Right ventricle myocardium superior (tissue), 1 donor: Measurements from ENCODE around the gene SNX25. TPM values are rescaled to one million over a fixed set of nuclear protein-coding genes. Genes with fewer than 3 reads are reported as not detected.
A peak's percentile ranks its signal among the peaks of the same experiment; 100 is the strongest.
"Not testable (repeated sequence)": the region's sequence is repeated elsewhere in the genome, so short reads cannot be mapped to it uniquely, and the experiment has no call there.

Experiments
- ATAC-seq: fragments of 200-7000 bp; cut with Tn5 transposase; one replicate; pipeline ENCODE4 v1.9.1; 2020; ENCODE audit warnings: mild to moderate bottlenecking; ENCODE audit not compliant: poor library complexity
- DNase-seq: peaks from one replicate; pipeline ENCODE4 v3.0.0-alpha.2; 2020
- intact Hi-C: fragments of 100-400 bp; cut with DNase I; formaldehyde crosslinking; loops from one replicate; pipeline ENCODE4 v1.11.2; 2022
- total RNA-seq: library from RNA; stranded (reverse); fragmentation: NEBNext Ultra II Directional; extraction: Animal tissue kit (Norgen Biotek cat#: 25700); gene quantifications from one replicate; pipeline ENCODE4 v1.2.1, GENCODE V29; 2021
- donor health status: DM: no; HTN: yes; CAD: no; lungs with severe emphysema.

Gene SNX25
- total RNA-seq, 1 donor from 2014 or later = 11.1 TPM

DNA sequence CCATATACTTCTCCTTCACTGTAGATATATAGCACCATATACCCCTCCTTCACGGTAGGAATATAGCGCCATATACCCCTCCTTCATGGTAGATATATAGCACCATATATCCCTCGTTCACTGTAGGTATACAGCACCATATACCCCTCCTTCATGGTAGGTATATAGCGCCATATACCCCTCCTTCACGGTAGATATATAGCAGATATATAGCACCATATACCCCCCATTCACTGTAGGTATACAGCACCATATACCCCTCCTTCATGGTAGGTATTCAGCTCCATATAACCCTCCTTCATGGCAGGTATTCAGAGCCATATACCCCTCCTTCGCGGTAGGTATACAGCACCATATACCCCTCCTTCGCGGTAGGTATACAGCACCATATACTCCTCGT is 12.5 kb downstream of the SNX25 start:
- ATAC-seq = no peak

DNA sequence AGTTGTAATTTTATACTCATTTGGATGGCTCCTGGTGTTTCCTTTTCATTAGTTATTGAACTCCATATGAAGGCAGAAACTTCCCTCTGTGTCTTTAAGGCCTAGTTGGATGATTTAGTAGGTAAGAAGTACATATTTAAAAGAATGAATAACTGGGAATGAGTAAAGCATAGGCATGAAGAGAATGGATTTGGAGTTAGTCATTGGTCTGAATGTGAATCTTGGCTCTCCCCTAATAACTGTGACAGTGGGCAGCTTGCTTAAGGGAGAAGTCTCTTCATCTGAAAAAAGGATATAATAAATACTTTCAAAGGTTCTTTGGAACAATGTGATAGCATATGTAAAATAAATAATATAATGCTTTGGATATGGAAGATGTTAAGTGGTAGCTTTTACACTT is 13.2 kb downstream of the SNX25 start:
- DNase-seq (no peak), ATAC-seq (no peak)
- intact Hi-C loops = no loop called here

More for the DNA sequence above, 12.5 kb downstream of the SNX25 start:
- intact Hi-C loops = no loop called here
- DNase-seq = no peak

DNA sequence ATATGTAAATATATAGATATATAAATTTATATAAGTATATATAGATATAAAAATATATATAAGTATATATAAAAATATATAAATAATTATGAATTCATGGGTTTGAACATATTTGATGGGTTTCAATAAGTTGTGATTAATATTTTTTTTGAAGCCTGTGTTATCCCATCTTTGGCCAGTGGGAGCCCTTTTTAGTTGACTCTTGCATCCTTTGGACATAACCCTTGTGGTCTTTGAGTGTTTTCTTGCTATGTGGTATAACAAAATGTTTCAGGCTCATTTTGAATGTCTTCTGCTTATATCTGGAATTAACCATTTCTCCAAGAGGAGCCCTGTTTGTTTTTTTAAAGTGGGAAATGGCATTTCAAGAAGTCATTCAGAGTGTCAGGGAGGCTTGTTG is 15.2 kb downstream of the SNX25 start:
- ATAC-seq (no peak), DNase-seq (no peak)
- intact Hi-C loops = no loop called here

DNA sequence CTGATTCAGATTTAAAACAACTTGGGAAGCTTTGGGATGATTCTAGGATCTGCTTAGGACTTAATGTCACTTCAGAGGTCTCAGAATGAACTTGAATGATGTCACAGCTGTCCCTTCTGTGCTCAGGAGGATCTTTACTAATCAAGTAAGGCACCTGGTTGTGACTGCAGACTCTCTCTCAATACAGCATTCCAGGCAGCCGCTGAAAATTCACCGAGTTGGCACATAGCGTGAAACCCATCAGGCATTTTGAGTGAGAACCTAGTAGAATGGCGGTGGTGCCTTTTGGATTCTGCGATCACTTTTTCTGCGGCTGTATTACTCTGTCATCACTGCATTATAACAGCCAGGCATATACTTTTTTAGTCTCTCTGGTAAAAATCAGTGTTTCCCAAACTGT is 16.5 kb downstream of the SNX25 start:
- ATAC-seq = no peak
- DNase-seq = no peak
- intact Hi-C loops = no loop called here

DNA sequence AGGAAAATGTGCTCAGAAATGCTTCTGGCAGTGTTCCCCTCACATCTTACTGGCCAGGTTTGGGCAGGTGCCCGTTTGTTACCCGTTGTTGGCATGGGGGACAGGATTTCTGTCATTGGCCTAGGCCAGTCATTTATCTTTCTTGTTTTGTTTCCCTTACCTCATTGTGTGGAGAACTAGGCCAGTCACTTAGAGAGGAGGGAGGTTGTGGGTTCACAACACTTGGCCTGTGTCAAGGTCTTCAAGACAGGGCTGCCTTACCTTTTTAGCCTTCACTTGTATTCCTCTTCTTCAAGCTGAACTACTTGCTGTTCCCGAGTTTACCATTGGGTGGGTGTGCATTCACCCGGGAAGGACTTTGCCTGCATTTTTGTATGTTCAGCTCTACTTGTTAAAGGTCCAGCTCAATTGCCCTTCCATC is 17.7 kb downstream of the SNX25 start:
- intact Hi-C loops = no loop called here
- DNase-seq (no peak), ATAC-seq (peak; percentile 61)

DNA sequence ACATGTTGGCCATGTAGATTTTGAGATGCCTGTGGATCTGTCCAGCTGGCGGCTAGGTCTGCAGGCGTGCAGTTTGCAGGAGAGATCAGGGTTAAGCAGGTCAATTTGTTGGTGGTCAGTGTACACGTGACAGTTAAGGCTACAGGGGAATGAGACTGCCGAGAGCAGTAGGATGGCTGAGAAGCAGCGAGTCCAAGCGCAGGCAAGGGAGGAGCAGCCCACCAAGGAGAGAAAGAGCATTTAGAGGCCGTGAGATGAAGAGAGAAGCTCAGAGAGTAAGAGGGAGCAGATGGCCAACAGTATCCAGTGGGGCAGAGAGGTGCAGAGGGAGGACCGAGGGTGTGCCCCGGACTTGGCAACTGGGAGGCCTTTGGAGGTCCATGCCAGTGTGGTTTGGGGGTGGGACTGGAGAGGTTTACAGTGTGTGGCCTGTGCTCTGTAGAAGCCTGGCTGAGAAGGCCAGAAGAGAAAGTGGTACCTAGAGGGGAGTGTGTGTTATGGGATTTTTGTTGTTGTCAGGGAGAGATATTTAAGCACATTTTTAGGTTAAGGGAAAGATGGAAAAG is 18.4 kb downstream of the SNX25 start:
- no peak for DNase-seq
- intact Hi-C loops = no loop called here
- no peak for ATAC-seq

DNA sequence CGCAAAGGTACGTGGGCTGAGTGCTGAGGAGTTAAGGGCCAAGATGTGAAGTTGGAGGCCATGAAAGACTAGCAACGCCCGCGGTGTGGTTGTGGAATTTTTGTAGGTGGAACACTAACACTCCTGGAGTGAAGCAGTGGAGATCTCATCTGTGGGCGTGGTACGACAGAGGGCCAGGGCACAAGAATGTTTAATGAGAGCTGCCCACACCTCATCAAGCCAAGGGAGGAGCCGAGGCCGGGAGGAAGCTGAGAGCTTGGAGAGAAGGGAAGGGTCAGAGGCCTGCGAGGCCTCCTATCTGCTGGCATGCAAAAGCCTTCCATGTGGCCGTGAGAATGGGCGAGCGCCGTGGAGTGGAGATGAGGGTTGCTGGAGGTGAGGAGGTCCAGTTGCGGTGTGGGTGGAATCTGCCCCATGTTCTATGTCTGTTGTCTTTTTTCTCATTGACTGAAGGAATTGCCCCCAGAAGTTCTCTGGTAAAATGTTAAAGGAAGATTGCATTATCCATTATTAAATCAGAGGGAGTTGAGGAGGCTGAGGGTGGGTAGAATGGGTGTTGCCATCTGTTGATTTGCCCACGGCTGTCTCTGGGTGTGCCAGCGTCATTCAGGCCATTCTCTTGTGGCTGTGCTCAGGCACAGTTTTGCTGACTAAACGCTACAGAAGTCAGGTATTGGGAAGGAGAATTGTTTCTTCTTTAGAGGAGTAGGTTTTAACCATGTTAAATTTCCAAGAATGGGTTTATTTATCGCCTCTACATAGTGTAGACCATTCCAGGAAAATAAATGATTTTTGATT is 19.8 kb downstream of the SNX25 start:
- intact Hi-C loops = no loop called here
- no peak for ATAC-seq
- no peak for DNase-seq

DNA sequence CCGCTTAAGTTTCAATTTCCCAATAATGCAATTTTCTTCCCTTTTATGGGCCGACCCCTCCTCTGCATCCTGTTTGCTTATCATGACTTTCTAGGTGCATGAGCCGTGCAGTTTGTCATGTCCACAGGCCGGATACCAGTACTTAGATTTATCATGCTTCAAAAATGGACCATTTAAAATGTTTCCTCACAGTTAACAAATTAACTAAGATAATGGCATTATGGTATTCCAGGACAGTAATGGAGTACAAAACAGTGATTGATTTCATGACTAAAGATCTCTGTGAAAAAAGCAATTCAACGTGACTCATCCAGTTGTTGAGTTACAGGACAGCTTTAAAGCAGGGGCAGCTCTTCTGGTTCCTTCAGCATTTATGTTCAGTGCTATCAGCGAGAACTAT is 23.0 kb downstream of the SNX25 start:
- ATAC-seq = no peak
- no peak for DNase-seq
- intact Hi-C loops = no loop called here

DNA sequence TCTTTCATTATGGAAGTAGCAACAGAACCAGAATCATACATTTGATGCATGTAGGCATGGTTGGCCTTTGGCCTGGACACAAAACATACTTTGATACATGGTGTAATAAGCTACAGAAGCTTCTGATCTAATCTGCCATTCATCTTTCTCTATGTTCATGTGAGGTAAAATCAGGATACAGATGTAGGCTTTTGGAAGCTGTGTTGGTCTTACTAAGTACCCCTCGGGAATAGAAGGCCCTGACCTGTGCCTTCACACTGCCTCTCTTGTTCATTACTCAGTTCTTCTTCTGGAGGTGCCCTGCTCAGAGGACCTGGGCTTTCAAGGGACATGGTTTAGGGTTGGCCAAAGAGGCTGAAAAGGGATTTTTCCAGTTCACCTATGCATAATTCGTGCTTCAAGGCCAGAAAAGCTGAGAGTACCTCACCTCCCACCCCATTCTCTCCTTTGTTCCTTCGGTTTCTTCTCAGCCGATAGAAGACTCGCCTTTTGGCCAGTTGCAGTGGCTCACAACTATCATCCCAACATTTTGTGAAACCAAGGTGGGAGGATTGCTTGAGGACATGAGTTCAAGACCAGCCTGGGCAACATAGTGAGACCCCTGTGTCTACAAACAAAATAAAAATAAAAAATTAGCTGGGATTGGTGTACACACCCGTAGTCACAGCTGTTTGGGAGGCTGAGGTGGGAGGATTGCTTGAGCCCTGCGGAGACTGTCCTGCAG is 25.9 kb downstream of the SNX25 start:
- no peak for ATAC-seq
- intact Hi-C loops = no loop called here
- DNase-seq = no peak

DNA sequence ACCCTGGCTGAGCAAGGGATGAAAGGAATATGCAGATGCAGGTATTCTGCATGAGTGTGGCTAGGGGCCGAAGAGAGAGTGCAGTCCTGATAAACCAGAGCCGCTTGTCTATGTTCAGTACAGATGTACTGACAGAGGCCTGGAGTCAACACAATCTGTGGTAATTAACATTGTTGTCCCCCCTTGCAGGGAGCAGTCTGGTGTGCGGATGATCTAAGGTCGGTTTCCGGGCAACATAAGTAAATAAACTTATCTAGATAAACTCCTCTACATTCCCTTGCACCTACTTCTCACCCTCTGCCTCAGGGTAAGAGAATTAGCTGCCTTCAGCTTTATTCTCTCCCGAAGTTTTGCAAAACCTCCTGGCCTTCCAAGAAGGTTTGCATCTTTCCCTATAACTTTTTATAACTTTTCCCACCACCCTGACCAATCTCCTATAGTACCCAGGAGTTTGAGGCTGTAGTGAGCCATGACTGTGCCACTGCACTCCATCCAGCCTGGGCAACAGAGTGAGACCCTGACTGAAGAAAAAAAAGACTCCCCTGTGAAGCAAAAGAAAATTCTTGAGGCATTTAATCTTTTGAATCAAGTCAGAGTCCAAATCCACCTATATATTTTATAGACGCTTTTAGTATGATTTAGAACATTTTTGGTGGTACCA is 26.6 kb downstream of the SNX25 start:
- intact Hi-C loops = no loop called here
- ATAC-seq = peak; percentile 71
- DNase-seq = no peak

DNA sequence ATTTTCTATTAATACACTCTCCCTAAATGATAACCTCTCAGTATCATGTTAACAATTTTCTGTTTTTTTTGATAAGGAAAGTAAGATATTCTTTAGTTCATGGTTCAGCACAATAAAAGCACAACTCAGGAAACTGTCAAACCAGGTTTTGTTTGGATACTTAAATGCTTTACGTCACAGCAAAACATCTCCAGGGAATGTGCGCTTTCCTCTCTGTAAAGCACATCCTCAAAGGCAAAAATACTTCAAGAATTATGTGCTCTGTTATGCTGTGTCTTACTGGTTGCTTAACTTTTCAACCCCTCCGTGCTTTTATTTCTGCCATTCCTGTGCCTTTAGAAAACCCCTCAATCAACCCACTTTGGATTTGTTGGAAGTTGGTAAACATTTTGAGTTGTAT is 27.8 kb downstream of the SNX25 start:
- no peak for DNase-seq
- intact Hi-C loops = no loop called here
- no peak for ATAC-seq

DNA sequence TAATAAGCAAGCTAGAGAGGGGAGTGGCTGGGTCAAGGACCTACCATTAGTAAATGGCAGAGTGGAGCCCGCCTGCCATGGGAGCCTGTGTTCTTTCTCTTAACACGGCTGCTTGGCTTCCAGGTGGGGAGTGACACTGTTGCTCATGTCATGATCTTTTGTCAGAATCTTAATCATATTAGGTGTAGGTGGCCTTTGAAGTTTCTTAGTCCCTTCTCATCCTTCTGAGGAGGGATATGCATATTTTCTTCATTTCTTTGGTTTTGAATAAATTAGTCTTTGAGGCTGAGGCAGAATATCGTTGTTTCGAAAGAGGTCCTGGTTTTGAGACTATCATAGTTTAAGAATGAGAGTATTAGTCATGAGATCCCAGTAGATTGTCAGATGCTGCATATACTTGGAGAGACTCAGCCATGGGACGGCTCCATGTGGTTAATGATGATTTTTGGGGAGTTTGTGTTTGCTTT is 28.9 kb downstream of the SNX25 start:
- no peak for ATAC-seq
- no peak for DNase-seq

DNA sequence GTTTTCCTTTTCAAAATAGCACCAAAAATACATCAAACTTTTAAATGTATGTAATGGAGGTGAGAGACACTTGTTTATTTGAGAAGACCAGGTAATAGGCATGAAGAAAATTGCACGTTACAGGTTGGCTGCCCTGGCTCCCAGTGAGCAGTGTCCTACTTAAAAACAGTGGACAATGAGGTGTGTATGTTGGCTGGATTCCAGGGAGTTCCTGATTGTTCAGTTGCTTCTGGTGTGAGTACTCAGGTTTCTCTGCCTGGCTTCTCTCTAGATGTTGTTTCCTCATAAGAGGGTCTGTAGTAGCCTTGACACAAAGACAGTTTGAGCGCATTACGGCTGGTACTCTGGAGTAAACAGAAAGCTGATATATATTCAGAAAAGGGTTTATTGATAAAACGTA is 29.4 kb downstream of the SNX25 start:
- intact Hi-C loops = no loop called here
- ATAC-seq (no peak), DNase-seq (no peak)

More for the DNA sequence above, 28.9 kb downstream of the SNX25 start:
- intact Hi-C loops = no loop called here

DNA sequence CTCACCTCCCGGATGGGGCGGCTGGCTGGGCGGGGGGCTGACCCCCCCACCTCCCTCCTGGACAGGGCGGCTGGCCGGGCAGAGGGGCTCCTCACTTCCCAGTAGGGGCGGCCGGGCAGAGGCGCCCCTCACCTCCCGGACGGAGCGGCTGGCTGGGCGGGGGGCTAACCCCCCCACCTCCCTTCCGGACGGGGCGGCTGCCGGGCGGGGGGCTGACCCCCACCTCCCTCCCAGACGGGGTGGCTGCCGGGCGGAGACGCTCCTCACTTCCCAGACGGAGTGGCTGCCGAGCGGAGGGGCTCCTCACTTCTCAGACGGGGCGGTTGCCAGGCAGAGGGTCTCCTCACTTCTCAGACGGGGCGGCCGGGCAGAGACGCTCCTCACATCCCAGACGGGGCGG is 31.1 kb downstream of the SNX25 start:
- DNase-seq, intact Hi-C loops, ATAC-seq: not testable (repeated sequence)

DNA sequence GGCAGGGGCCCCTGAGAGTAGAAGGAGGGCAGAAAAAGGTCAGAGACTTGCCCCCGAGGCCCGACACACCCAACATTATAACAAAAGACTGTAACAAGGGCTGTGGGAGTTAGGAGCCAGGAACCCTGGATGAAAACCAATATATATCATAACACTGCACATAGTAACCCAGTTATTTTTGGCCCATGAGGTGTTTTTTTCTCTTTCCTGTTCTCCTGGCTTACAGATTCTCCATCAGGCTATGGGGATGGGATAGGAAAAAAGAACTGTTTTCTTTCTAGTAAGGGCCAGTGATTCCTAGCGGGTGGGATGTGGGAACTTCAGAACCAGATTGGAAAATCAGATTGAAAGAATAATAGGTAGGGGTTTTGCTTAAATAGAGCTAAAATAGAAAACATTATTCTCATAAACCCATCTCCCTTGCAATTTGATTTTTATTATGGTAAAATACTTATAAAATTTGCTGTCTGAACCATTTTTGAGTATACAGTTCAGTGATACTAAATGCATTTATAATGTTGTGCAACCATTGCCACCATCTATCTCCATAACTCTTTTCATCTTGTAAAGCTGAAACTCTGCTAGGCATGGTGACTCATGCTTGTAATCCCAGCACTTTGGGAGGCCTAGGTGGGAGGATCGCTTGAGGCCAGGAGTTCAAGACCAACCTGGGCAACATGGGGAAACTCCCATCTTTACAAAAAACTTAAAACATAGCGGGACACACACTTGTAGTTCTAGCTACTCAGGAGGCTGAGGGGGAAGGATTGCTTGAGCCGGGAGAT is 33.5 kb downstream of the SNX25 start:
- intact Hi-C loops = no loop called here
- no peak for DNase-seq
- no peak for ATAC-seq

DNA sequence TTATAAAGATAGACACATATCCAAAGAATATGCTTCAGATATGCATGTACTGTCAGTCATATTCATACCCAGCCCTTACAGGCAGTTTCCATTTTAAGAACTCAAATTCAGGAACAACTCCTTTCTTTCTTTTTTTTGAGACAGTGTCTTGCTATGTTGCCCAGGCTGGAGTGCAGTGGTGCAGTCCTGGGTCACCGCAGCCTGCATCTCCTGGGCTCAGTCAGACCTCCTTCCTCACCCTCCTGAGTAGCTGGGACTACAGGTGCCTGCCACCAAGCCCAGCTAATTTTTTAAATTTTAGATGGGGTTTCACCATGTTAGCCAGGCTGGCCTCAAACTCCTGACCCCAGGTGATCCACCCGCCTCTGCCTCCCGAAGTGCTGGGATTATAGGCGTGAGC is 34.5 kb downstream of the SNX25 start:
- ATAC-seq (no peak), DNase-seq (no peak)
- intact Hi-C loops = no loop called here

DNA sequence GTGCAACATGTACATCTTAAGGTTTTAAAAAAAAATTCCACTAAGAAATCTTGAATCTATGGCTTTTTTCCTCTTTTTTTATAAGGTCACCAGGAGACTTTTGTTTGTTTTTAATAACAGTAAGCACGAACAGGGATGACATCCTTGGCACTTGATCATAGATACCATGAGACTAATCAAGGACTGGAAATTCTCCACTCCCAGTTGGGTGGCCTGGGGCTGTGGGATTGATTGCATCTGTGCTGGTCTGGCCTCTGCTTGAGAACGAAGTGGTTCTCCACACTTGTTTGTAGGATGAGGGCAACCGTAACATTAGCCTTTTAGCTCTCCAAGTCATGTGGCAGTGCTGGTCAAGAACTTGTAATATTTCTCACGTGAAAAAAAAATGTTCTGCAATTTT is 35.4 kb downstream of the SNX25 start:
- DNase-seq = no peak
- intact Hi-C loops = no loop called here
- no peak for ATAC-seq

DNA sequence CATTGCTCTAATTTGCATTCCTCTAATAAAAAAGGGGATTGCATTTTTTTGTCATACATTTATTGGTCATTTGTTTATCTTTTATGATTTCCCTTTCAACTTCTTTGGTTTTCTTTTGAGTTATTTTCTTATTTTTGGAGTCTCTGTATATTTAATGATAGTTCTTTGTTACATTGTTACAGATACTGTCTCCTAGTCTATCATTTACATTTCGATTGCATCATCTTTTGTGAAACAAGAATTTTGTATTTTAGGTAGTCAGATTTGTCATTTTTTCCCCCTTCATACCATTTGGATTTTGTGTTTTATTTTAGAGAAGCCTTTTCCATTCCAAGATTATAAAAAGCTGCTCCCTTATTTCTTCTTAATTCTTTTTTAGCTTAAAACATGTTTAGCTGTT is 37.1 kb downstream of the SNX25 start:
- DNase-seq = no peak
- ATAC-seq = no peak
- intact Hi-C loops = no loop called here

DNA sequence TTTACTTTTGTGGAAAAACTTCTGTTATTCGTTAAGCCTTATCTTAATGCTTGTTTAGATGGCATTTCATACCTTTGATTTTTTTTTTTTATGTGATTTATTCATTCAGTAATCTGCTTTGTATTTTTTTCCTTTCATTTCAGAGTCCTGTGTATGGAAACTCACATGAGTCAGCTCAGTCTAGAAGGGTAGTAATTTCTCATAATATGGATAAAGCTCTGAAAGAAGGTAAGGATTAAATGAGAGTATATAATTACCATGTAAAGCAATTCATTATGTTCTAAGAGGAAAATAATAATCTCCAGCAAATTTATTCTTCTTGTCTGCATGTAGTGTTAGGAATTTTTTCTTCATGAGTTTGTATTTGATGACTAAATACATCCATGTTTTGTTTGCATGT is 37.8 kb downstream of the SNX25 start:
- ATAC-seq = no peak
- no peak for DNase-seq
- intact Hi-C loops = no loop called here
